ENCODE data around the gene SIRPB2. TPM values are rescaled to one million over a fixed set of nuclear protein-coding genes. Genes with fewer than 3 reads are reported as not detected.

SIRPB2 gene
- total RNA-seq, 4 donors from 2014 or later, result 4.7 to 8.1 (median 6.2) TPM

DNA sequence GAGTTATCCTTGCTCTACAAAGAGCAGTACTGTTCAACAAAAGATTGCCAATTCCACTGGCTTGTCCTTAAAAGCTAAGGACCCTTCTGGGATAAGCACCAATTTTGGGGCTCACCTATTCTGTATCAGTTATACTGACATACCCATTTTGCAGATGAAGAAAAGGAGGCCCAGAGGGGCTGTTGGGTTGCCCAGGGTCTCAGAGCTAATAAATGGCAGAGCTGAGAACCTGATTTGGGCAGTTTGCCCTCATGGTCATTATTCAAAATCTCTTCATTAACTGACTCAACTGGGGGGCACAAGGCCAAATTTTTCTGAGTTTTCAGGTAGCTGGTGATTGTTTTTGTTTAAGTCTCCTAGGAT lies 55.9 kb downstream of the SIRPB2 start:
- Histone ChIP-seq H3K27me3 (no peaks in the 10 kb centered on the region), H3K9me3 (no peaks in the 10 kb centered on the region), H3K4me3 (no peak overlapping the region), H3K4me1 (no peaks in the 10 kb centered on the region), H3K27ac (replicated peaks in 1 of 4) (no peak overlapping the region), H3K36me3 (peaks cover 0 to 20% (median 14%) of the 10 kb centered on the region in 4 donors)
- no peak for TF ChIP-seq POLR2AphosphoS5 (IDR thresholded peaks at IDR 0.05)
- intact Hi-C loops (cut with DNase I), result no loop called here
- DNase-seq (ENCODE audit: extremely low spot score), result no peak

DNA sequence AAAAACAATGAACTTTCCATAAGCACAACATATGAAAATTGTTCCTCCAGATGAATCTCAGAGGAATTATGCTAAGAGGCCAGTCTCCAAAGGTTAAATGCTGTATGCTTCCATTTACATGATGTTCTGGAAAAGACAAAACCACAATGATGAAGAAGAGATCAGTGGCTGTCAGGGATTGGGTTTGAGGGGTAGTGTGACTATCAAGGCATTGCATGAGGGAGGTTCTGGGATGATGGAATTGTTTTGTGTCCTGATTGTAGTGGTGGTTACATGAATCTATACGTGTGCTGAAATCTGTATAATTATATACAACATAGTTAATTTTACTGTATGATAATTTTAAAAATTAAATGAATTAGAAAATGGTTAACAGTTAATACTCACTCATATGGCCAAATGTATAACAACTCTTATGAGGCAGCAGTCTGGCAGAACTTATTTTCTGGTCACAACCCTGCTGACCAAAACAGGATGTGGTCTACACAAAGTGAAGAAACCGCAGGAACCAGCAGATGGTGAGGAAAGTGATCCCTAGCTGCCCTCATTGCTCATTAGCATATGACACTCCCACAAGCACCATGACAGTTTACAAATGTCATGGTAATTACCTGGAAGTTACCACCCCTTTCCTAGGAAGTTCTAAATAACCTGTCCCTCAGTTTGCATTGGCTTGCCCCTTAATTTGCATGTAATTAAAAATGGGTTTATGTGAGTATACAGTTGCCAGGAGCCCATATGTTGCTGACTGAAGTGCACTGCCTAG lies 56.5 kb downstream of the SIRPB2 start:
- peaks cover 0 to 15% (median 9%) of the 10 kb centered on the region in 4 donors for H3K36me3 ChIP-seq
- H3K27me3 ChIP-seq, result no peaks in the 10 kb centered on the region
- TF ChIP-seq, protein P1, sequence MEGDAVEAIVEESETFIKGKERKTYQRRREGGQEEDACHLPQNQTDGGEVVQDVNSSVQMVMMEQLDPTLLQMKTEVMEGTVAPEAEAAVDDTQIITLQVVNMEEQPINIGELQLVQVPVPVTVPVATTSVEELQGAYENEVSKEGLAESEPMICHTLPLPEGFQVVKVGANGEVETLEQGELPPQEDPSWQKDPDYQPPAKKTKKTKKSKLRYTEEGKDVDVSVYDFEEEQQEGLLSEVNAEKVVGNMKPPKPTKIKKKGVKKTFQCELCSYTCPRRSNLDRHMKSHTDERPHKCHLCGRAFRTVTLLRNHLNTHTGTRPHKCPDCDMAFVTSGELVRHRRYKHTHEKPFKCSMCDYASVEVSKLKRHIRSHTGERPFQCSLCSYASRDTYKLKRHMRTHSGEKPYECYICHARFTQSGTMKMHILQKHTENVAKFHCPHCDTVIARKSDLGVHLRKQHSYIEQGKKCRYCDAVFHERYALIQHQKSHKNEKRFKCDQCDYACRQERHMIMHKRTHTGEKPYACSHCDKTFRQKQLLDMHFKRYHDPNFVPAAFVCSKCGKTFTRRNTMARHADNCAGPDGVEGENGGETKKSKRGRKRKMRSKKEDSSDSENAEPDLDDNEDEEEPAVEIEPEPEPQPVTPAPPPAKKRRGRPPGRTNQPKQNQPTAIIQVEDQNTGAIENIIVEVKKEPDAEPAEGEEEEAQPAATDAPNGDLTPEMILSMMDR (IDR thresholded peaks at IDR 0.05), result no peak
- TF ChIP-seq POLR2A (IDR thresholded peaks at IDR 0.05; ENCODE audit: low read depth) (no peak), EP300 (IDR thresholded peaks at IDR 0.05) (no peak), POLR2AphosphoS5 (IDR thresholded peaks at IDR 0.05) (no peak)
- no peak overlapping the region for H3K27ac ChIP-seq (replicated peaks in 1 of 4)
- no peak for DNase-seq (ENCODE audit: extremely low spot score)
- no peak overlapping the region for H3K4me3 ChIP-seq
- 77% methylated on average over 2 of the region's 2 CpGs for WGBS
- intact Hi-C loops (cut with DNase I), result no loop called here
- H3K4me1 ChIP-seq, result no peaks in the 10 kb centered on the region
- H3K9me3 ChIP-seq, result no peaks in the 10 kb centered on the region

DNA sequence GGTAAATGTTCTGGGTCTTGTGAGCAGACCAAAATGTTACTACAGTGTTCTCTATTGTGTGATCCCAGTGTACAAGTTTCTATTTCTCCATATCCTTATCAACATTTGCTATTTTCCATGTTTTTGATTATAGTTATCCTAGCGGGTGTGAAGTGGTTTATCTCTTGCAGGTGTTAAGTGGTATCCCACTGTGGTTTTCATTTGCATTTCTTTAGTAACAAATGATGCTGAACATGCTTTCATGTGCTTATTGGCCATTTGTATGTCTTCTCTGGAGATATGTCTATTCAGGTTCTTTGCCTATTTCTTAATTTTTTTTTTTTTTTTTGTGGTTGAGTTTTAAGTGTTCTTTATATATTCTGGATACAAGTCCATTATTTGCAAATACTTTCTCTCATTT lies 60.1 kb downstream of the SIRPB2 start:
- Histone ChIP-seq H3K27ac (replicated peaks in 1 of 4) (no peak overlapping the region), H3K36me3 (peaks cover 0 to 6% (median 0%) of the 10 kb centered on the region in 4 donors), H3K4me1 (no peaks in the 10 kb centered on the region), H3K9me3 (no peaks in the 10 kb centered on the region), H3K4me3 (no peak overlapping the region), H3K27me3 (peaks cover 0 to 5% (median 0%) of the 10 kb centered on the region in 4 donors)
- intact Hi-C loops (cut with DNase I), result no loop called here
- WGBS, result 24% methylated on average over 1 of the region's 1 CpG
- TF ChIP-seq POLR2A (IDR thresholded peaks at IDR 0.05; ENCODE audit: low read depth), result no peak
- TF ChIP-seq, protein P1 (IDR thresholded peaks at IDR 0.05), result no peak
- TF ChIP-seq EP300 (IDR thresholded peaks at IDR 0.05), result no peak
- no peak for TF ChIP-seq POLR2AphosphoS5 (IDR thresholded peaks at IDR 0.05)
- no peak for DNase-seq (ENCODE audit: extremely low spot score)

DNA sequence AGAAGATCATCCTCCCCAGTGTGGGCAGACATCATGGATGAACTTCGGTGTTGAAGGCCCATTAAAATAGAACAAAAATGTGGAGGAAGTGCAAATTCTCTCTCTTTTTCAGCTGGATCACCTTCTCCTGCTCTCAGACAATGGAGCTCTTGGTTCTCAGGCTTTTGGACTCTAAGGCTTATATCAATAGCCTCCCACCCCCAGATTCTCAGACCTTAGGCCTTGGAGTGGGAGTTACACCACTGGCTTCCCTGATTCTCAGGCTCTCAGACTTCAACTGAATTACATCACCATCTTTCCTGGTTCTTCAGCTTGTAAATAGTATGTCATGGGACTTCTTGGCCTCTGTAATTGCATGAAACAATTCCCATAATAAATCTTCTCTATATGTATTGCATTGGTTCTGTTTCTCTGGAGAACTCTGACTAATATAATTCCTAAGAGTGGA lies 61.2 kb downstream of the SIRPB2 start:
- peaks cover 0 to 2% (median 0%) of the 10 kb centered on the region in 4 donors for H3K36me3 ChIP-seq
- no peaks in the 10 kb centered on the region for H3K9me3 ChIP-seq
- TF ChIP-seq POLR2AphosphoS5 (IDR thresholded peaks at IDR 0.05) (no peak), POLR2A (IDR thresholded peaks at IDR 0.05; ENCODE audit: low read depth) (no peak), EP300 (IDR thresholded peaks at IDR 0.05) (no peak)
- TF ChIP-seq, protein P1 (IDR thresholded peaks at IDR 0.05), result no peak
- no peaks in the 10 kb centered on the region for H3K4me1 ChIP-seq
- peaks cover 0 to 6% (median 0%) of the 10 kb centered on the region in 4 donors for H3K27me3 ChIP-seq
- intact Hi-C loops (cut with DNase I), result no loop called here
- no peak overlapping the region for H3K4me3 ChIP-seq
- no peak for DNase-seq (ENCODE audit: extremely low spot score)
- 89% methylated on average over 1 of the region's 1 CpG for WGBS
- H3K27ac ChIP-seq (replicated peaks in 1 of 4), result no peak overlapping the region

DNA sequence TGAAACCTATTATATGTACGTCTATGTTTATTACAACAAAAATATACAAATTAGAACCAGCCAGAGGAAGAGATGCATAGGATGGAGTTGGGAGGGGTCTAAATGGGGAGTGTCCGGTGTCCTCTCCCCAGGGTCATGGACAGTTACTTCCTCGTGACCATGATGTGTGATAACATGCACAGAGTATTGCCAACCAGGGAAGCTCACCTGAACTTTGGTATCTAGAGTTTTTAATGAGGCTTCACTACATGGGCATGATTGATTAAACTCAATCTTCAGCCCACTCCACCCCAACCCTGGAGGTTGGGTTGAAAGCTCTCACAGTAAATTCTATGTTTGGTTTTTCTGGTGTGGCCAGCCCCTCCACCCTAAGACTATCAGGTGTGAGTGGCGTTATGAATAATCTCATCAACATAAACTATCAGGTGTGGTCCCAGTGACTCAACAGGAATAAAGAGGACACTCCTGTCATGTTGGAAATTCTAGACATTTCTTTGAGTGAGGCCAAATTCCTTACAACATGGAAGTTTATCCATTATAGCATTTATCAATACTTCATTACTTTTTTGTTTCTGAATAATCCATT lies 62.0 kb downstream of the SIRPB2 start:
- H3K36me3 ChIP-seq, result no peaks in the 10 kb centered on the region
- no peaks in the 10 kb centered on the region for H3K9me3 ChIP-seq
- H3K27me3 ChIP-seq, result peaks cover 0 to 6% (median 0%) of the 10 kb centered on the region in 4 donors
- DNase-seq (ENCODE audit: extremely low spot score), result peak; percentile 29
- no peaks in the 10 kb centered on the region for H3K4me1 ChIP-seq
- H3K27ac ChIP-seq (replicated peaks in 1 of 4), result no peak overlapping the region
- 88% methylated on average over 4 of the region's 4 CpGs for WGBS
- no peak overlapping the region for H3K4me3 ChIP-seq
- no peak for TF ChIP-seq EP300 (IDR thresholded peaks at IDR 0.05)
- TF ChIP-seq POLR2AphosphoS5 (IDR thresholded peaks at IDR 0.05), result no peak
- TF ChIP-seq, protein P1 (IDR thresholded peaks at IDR 0.05), result no peak
- no peak for TF ChIP-seq POLR2A (IDR thresholded peaks at IDR 0.05; ENCODE audit: low read depth)
- intact Hi-C loops (cut with DNase I), result no loop called here
